WTC11 (cell line): ENCODE results near the gene TBC1D22A. TPM values are rescaled to one million over a fixed set of nuclear protein-coding genes. Genes with fewer than 3 reads are reported as not detected.

ENCODE experiments used
- ATAC-seq: fragments of 200-7000 bp; cut with Tn5 transposase; 2 replicates; pipeline ENCODE4 v1.10.0; 2021; ENCODE audit warnings: mild to moderate bottlenecking, moderate library complexity
- CTCF ChIA-PET: fragments of 300-600 bp; sonication (Branson Sonifier 250); formaldehyde crosslinking; loops from one replicate; lab custom pipeline; 2021; ENCODE audit warnings: antibody characterized with exemption; lab: Charles Lee
- POLR2A ChIA-PET: fragments of 350-600 bp; sonication (Branson Sonifier 250); formaldehyde crosslinking; loops from one replicate; lab custom pipeline; 2021; ENCODE audit warnings: antibody characterized with exemption; lab: Charles Lee
- DNase-seq: peaks from one replicate; pipeline ENCODE4 v3.0.0; 2021; ENCODE audit warnings: low spot score
- H3K27ac Mint-ChIP-seq: 2 replicates; pipeline ENCODE4 v1.8.0; 2021; ENCODE audit warnings: mixed read lengths
- H3K27me3 Mint-ChIP-seq: 2 replicates; pipeline ENCODE4 v1.8.0; 2021; ENCODE audit warnings: low read depth, mild to moderate bottlenecking, moderate library complexity, mixed read lengths
- H3K36me3 Mint-ChIP-seq: 2 replicates; pipeline ENCODE4 v1.8.0; 2021; ENCODE audit warnings: mixed read lengths
- H3K4me1 Mint-ChIP-seq: 2 replicates; pipeline ENCODE4 v1.8.0; 2022; ENCODE audit warnings: mixed read lengths
- H3K4me3 Mint-ChIP-seq: 2 replicates; pipeline ENCODE4 v1.8.0; 2021; ENCODE audit warnings: mild to moderate bottlenecking, moderate library complexity, mixed read lengths
- H3K9me3 Mint-ChIP-seq: 2 replicates; pipeline ENCODE4 v1.8.0; 2021; ENCODE audit warnings: mixed read lengths
- ESRRA ChIP-seq: sonication (generic); formaldehyde crosslinking; IDR thresholded peaks from 2 replicates; pipeline ENCODE4 v1.8.1; 2022; ENCODE audit warnings: mild to moderate bottlenecking, missing genetic modification reagents, borderline replicate concordance
- ETV6 ChIP-seq: sonication (generic); formaldehyde crosslinking; IDR thresholded peaks from 2 replicates; pipeline ENCODE4 v1.8.1; 2022; ENCODE audit warnings: mild to moderate bottlenecking, missing genetic modification reagents
- GABPB1 ChIP-seq: sonication (generic); formaldehyde crosslinking; IDR thresholded peaks from 2 replicates; pipeline ENCODE4 v1.8.1; 2023; ENCODE audit warnings: mild to moderate bottlenecking, missing genetic modification reagents
- HMGA2 ChIP-seq: fragments of 250-450 bp; sonication (Bioruptor Pico); IDR thresholded peaks from 2 replicates; pipeline ENCODE4 v1.4.0; 2021; ENCODE audit warnings: mild to moderate bottlenecking, moderate library complexity
- NFE2L1 ChIP-seq: sonication (generic); formaldehyde crosslinking; IDR thresholded peaks from 2 replicates; pipeline ENCODE4 v1.8.1; 2023; ENCODE audit warnings: missing genetic modification reagents
- NFYB ChIP-seq: sonication (generic); formaldehyde crosslinking; conservative IDR thresholded peaks from 2 replicates; pipeline ENCODE4 v1.8.0; 2022; ENCODE audit warnings: low read depth, missing genetic modification reagents
- NR3C1 ChIP-seq: sonication (generic); formaldehyde crosslinking; conservative IDR thresholded peaks from 2 replicates; pipeline ENCODE4 v1.8.1; 2023; ENCODE audit warnings: low read depth, mild to moderate bottlenecking, missing genetic modification reagents
- SMAD4 ChIP-seq: sonication (generic); formaldehyde crosslinking; IDR thresholded peaks from 2 replicates; pipeline ENCODE4 v1.8.0; 2022; ENCODE audit warnings: mild to moderate bottlenecking, missing genetic modification reagents
- TCF7 ChIP-seq: sonication (generic); formaldehyde crosslinking; IDR thresholded peaks from 2 replicates; pipeline ENCODE4 v1.8.0; 2022; ENCODE audit warnings: mild to moderate bottlenecking, low read depth, missing genetic modification reagents, moderate library complexity
- ZNF121 ChIP-seq: sonication (generic); formaldehyde crosslinking; IDR thresholded peaks from 2 replicates; pipeline ENCODE4 v1.8.0; 2023; ENCODE audit warnings: missing genetic modification reagents
- ZNF138 ChIP-seq: sonication (generic); formaldehyde crosslinking; conservative IDR thresholded peaks from 2 replicates; pipeline ENCODE4 v1.8.1; 2022; ENCODE audit warnings: mild to moderate bottlenecking, moderate library complexity, missing genetic modification reagents
- ZNF219 ChIP-seq: sonication (generic); formaldehyde crosslinking; IDR thresholded peaks from 2 replicates; pipeline ENCODE4 v1.8.0; 2023; ENCODE audit warnings: missing genetic modification reagents, mild to moderate bottlenecking, borderline replicate concordance
- ZNF317 ChIP-seq: sonication (generic); formaldehyde crosslinking; IDR thresholded peaks from 2 replicates; pipeline ENCODE4 v1.8.1; 2023; ENCODE audit warnings: low read depth, mild to moderate bottlenecking, moderate library complexity, missing genetic modification reagents, borderline replicate concordance
- total RNA-seq: library from RNA; stranded (reverse); gene quantifications from 3 replicates; pipeline ENCODE4 v1.2.3, GENCODE V29; 2021
- TF ChIP-seq, protein P1 (sequence below): sonication (generic); formaldehyde crosslinking; IDR thresholded peaks from 2 replicates; pipeline ENCODE4 v1.8.1; 2023; ENCODE audit warnings: mild to moderate bottlenecking, missing genetic modification reagents
- TF ChIP-seq, protein P2 (sequence below): sonication (generic); formaldehyde crosslinking; IDR thresholded peaks from 2 replicates; pipeline ENCODE4 v1.8.0; 2022; ENCODE audit warnings: mild to moderate bottlenecking, missing genetic modification reagents
- TF ChIP-seq, protein P3 (sequence below): sonication (generic); formaldehyde crosslinking; conservative IDR thresholded peaks from 2 replicates; pipeline ENCODE4 v1.8.1; 2023; ENCODE audit warnings: mild to moderate bottlenecking, low read depth, missing genetic modification reagents, moderate library complexity
- TF ChIP-seq, protein P4 (sequence below): fragments of 200-600 bp; IDR thresholded peaks from 2 replicates; pipeline ENCODE4 v1.8.0; 2022; ENCODE audit warnings: antibody characterized with exemption
- TF ChIP-seq, protein P5 (sequence below): sonication (generic); formaldehyde crosslinking; IDR thresholded peaks from 2 replicates; pipeline ENCODE4 v1.8.1; 2022; ENCODE audit warnings: mild to moderate bottlenecking, missing genetic modification reagents, moderate library complexity, borderline replicate concordance
- TF ChIP-seq, protein P6 (sequence below): sonication (generic); formaldehyde crosslinking; IDR thresholded peaks from 2 replicates; pipeline ENCODE4 v1.8.0; 2023; ENCODE audit warnings: missing genetic modification reagents
- TF ChIP-seq, protein P7 (sequence below): sonication (generic); formaldehyde crosslinking; IDR thresholded peaks from 2 replicates; pipeline ENCODE4 v1.8.0; 2022; ENCODE audit warnings: missing genetic modification reagents
- TF ChIP-seq, protein P8 (sequence below): sonication (generic); formaldehyde crosslinking; IDR thresholded peaks from 2 replicates; pipeline ENCODE4 v1.8.1; 2022; ENCODE audit warnings: low read depth, mild to moderate bottlenecking, moderate library complexity, missing genetic modification reagents, borderline replicate concordance

TBC1D22A gene
- total RNA-seq, 1 experiment from 2014 or later, result 18.1 TPM

DNA sequence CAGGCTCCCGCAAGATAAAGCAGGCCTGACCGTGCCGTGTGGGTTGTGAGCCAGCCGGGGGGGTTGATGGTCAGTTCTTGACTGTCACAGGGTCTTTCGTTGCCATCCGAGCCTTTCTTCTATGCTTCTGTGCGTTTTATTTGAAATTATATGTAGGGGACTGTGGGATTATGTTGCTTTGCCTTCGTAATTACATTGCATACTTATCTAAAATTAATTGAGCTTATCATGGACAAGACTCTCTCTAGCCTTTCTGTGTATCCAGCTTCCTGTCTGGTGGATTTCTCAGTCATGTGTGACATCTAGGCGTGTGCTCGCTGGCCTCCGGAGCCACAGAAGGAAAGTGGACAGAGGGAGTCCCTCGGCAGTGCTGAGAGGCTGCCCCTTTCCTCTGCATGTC, 93.2 kb downstream of the TBC1D22A start:
- ATAC-seq (no peak), DNase-seq (no peak)
- H3K27ac Mint-ChIP-seq, result no peak overlapping the region
- H3K36me3 Mint-ChIP-seq, result peaks cover 8% of the 10 kb centered on the region
- ChIA-PET POLR2A (no interaction called here), CTCF (interaction anchor here (0.6 kb wide), 1 partner anchor 931 kb away, joined by 3 read pairs; no protein-coding TSS in a partner anchor)
- TF ChIP-seq NFYB (CRISPR knock-in tag), result no peak
- no peak for TF ChIP-seq NR3C1 (CRISPR knock-in tag)
- TF ChIP-seq ZNF219 (CRISPR knock-in tag), result no peak
- TF ChIP-seq HMGA2, result no peak
- H3K27me3 Mint-ChIP-seq, result no peaks in the 10 kb centered on the region; the same call in 1 of the 2 replicates
- peaks cover 12% of the 10 kb centered on the region for H3K4me1 Mint-ChIP-seq
- H3K4me3 Mint-ChIP-seq, result no peak overlapping the region
- H3K9me3 Mint-ChIP-seq, result 0 out of 2 replicates have a peak, but pooled peaks cover 4% of the 10 kb centered on the region

DNA sequence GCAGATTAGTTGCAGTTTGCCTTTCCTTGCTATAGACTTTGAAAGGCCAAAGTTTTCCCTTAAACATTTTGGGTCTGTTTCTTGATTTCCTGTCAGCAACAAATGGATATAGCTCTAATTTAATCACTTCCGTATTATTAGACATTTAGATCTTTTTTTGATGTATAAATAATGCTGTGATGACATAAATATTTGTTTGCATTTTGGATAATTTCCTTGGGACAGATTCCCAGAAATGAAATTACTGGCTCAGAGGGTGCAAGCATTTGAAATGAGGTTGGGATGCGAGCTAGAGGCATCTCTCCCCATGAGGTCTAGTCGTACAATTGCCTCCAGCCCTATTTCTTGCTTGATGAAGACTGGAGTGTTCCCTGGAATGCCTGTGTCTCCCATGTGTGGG, 94.2 kb downstream of the TBC1D22A start:
- Mint-ChIP-seq H3K27me3 (no peaks in the 10 kb centered on the region; the same call in 1 of the 2 replicates), H3K36me3 (peaks cover 3% of the 10 kb centered on the region; the same call in 1 of the 2 replicates), H3K27ac (no peak overlapping the region), H3K9me3 (0 out of 2 replicates have a peak, but pooled peaks cover 4% of the 10 kb centered on the region), H3K4me3 (no peak overlapping the region), H3K4me1 (peaks cover 12% of the 10 kb centered on the region)
- POLR2A ChIA-PET, result no interaction called here
- no peak for DNase-seq
- CTCF ChIA-PET, result interaction anchor here (0.7 kb wide), 1 partner anchor 24 kb away, joined by 3 read pairs; no protein-coding TSS in a partner anchor
- no peak for ATAC-seq
- TF ChIP-seq ETV6 (no peak), ZNF121 (CRISPR knock-in tag) (no peak), GABPB1 (no peak), NFE2L1 (CRISPR knock-in tag) (no peak), SMAD4 (CRISPR knock-in tag) (no peak), ZNF317 (CRISPR knock-in tag) (no peak), ESRRA (CRISPR knock-in tag) (no peak), ZNF138 (CRISPR knock-in tag) (no peak), TCF7 (CRISPR knock-in tag) (no peak)
- TF ChIP-seq, protein P1, sequence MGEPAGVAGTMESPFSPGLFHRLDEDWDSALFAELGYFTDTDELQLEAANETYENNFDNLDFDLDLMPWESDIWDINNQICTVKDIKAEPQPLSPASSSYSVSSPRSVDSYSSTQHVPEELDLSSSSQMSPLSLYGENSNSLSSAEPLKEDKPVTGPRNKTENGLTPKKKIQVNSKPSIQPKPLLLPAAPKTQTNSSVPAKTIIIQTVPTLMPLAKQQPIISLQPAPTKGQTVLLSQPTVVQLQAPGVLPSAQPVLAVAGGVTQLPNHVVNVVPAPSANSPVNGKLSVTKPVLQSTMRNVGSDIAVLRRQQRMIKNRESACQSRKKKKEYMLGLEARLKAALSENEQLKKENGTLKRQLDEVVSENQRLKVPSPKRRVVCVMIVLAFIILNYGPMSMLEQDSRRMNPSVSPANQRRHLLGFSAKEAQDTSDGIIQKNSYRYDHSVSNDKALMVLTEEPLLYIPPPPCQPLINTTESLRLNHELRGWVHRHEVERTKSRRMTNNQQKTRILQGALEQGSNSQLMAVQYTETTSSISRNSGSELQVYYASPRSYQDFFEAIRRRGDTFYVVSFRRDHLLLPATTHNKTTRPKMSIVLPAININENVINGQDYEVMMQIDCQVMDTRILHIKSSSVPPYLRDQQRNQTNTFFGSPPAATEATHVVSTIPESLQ, result no peak
- TF ChIP-seq, protein P2, sequence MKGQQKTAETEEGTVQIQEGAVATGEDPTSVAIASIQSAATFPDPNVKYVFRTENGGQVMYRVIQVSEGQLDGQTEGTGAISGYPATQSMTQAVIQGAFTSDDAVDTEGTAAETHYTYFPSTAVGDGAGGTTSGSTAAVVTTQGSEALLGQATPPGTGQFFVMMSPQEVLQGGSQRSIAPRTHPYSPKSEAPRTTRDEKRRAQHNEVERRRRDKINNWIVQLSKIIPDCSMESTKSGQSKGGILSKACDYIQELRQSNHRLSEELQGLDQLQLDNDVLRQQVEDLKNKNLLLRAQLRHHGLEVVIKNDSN (CRISPR knock-in tag), result no peak
- TF ChIP-seq, protein P3, sequence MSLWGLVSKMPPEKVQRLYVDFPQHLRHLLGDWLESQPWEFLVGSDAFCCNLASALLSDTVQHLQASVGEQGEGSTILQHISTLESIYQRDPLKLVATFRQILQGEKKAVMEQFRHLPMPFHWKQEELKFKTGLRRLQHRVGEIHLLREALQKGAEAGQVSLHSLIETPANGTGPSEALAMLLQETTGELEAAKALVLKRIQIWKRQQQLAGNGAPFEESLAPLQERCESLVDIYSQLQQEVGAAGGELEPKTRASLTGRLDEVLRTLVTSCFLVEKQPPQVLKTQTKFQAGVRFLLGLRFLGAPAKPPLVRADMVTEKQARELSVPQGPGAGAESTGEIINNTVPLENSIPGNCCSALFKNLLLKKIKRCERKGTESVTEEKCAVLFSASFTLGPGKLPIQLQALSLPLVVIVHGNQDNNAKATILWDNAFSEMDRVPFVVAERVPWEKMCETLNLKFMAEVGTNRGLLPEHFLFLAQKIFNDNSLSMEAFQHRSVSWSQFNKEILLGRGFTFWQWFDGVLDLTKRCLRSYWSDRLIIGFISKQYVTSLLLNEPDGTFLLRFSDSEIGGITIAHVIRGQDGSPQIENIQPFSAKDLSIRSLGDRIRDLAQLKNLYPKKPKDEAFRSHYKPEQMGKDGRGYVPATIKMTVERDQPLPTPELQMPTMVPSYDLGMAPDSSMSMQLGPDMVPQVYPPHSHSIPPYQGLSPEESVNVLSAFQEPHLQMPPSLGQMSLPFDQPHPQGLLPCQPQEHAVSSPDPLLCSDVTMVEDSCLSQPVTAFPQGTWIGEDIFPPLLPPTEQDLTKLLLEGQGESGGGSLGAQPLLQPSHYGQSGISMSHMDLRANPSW, result no peak
- TF ChIP-seq, protein P4, sequence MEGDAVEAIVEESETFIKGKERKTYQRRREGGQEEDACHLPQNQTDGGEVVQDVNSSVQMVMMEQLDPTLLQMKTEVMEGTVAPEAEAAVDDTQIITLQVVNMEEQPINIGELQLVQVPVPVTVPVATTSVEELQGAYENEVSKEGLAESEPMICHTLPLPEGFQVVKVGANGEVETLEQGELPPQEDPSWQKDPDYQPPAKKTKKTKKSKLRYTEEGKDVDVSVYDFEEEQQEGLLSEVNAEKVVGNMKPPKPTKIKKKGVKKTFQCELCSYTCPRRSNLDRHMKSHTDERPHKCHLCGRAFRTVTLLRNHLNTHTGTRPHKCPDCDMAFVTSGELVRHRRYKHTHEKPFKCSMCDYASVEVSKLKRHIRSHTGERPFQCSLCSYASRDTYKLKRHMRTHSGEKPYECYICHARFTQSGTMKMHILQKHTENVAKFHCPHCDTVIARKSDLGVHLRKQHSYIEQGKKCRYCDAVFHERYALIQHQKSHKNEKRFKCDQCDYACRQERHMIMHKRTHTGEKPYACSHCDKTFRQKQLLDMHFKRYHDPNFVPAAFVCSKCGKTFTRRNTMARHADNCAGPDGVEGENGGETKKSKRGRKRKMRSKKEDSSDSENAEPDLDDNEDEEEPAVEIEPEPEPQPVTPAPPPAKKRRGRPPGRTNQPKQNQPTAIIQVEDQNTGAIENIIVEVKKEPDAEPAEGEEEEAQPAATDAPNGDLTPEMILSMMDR, result no peak
- TF ChIP-seq, protein P5, sequence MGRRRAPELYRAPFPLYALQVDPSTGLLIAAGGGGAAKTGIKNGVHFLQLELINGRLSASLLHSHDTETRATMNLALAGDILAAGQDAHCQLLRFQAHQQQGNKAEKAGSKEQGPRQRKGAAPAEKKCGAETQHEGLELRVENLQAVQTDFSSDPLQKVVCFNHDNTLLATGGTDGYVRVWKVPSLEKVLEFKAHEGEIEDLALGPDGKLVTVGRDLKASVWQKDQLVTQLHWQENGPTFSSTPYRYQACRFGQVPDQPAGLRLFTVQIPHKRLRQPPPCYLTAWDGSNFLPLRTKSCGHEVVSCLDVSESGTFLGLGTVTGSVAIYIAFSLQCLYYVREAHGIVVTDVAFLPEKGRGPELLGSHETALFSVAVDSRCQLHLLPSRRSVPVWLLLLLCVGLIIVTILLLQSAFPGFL, result no peak
- TF ChIP-seq, protein P6, sequence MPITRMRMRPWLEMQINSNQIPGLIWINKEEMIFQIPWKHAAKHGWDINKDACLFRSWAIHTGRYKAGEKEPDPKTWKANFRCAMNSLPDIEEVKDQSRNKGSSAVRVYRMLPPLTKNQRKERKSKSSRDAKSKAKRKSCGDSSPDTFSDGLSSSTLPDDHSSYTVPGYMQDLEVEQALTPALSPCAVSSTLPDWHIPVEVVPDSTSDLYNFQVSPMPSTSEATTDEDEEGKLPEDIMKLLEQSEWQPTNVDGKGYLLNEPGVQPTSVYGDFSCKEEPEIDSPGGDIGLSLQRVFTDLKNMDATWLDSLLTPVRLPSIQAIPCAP (CRISPR knock-in tag), result no peak
- TF ChIP-seq, protein P7, sequence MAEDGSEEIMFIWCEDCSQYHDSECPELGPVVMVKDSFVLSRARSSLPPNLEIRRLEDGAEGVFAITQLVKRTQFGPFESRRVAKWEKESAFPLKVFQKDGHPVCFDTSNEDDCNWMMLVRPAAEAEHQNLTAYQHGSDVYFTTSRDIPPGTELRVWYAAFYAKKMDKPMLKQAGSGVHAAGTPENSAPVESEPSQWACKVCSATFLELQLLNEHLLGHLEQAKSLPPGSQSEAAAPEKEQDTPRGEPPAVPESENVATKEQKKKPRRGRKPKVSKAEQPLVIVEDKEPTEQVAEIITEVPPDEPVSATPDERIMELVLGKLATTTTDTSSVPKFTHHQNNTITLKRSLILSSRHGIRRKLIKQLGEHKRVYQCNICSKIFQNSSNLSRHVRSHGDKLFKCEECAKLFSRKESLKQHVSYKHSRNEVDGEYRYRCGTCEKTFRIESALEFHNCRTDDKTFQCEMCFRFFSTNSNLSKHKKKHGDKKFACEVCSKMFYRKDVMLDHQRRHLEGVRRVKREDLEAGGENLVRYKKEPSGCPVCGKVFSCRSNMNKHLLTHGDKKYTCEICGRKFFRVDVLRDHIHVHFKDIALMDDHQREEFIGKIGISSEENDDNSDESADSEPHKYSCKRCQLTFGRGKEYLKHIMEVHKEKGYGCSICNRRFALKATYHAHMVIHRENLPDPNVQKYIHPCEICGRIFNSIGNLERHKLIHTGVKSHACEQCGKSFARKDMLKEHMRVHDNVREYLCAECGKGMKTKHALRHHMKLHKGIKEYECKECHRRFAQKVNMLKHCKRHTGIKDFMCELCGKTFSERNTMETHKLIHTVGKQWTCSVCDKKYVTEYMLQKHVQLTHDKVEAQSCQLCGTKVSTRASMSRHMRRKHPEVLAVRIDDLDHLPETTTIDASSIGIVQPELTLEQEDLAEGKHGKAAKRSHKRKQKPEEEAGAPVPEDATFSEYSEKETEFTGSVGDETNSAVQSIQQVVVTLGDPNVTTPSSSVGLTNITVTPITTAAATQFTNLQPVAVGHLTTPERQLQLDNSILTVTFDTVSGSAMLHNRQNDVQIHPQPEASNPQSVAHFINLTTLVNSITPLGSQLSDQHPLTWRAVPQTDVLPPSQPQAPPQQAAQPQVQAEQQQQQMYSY (CRISPR knock-in tag), result no peak
- TF ChIP-seq, protein P8, sequence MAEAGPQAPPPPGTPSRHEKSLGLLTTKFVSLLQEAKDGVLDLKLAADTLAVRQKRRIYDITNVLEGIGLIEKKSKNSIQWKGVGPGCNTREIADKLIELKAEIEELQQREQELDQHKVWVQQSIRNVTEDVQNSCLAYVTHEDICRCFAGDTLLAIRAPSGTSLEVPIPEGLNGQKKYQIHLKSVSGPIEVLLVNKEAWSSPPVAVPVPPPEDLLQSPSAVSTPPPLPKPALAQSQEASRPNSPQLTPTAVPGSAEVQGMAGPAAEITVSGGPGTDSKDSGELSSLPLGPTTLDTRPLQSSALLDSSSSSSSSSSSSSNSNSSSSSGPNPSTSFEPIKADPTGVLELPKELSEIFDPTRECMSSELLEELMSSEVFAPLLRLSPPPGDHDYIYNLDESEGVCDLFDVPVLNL (CRISPR knock-in tag), result no peak
